HG03097 (cell line): ENCODE data around the gene FKBP2.

Experiments
- ATAC-seq: cut with Tn5 transposase; IDR thresholded peaks from one replicate; pipeline ENCODE4 v1.9.1; 2021; ENCODE audit not compliant: unreplicated experiment, low FRiP score

FKBP2 gene

GRCh38 chr11:64260147-64260708, 19.3 kb downstream of the FKBP2 start:
- ATAC-seq: no peak

- no peak for ATAC-seq
Measured at GRCh38 chr11:64261556-64262080, 20.7 kb downstream of the FKBP2 start.

- no peak for ATAC-seq
Measured at GRCh38 chr11:64262271-64263002, 21.5 kb downstream of the FKBP2 start.

GRCh38 chr11:64263021-64263946, 22.4 kb downstream of the FKBP2 start:
- no peak for ATAC-seq

GRCh38 chr11:64263947-64264317, 23.0 kb downstream of the FKBP2 start:
- ATAC-seq: no peak

- no peak for ATAC-seq
Measured at GRCh38 chr11:64264371-64264852, 23.5 kb downstream of the FKBP2 start.

- ATAC-seq: no peak
Measured at GRCh38 chr11:64265176-64266160, 24.6 kb downstream of the FKBP2 start.

GRCh38 chr11:64266339-64266738, 25.4 kb downstream of the FKBP2 start:
- no peak for ATAC-seq

GRCh38 chr11:64267207-64267945, 26.5 kb downstream of the FKBP2 start:
- ATAC-seq: no peak

GRCh38 chr11:64268025-64268892, 27.4 kb downstream of the FKBP2 start:
- ATAC-seq: no peak

- ATAC-seq: peak; percentile 15
Measured at GRCh38 chr11:64268893-64269539, 28.1 kb downstream of the FKBP2 start.

- ATAC-seq: peak; percentile 63
Measured at GRCh38 chr11:64269540-64270220, 28.8 kb downstream of the FKBP2 start.

- no peak for ATAC-seq
Measured at GRCh38 chr11:64275031-64275800, 34.3 kb downstream of the FKBP2 start.

GRCh38 chr11:64275841-64276240, 34.9 kb downstream of the FKBP2 start:
- ATAC-seq: no peak

- ATAC-seq: no peak
Measured at GRCh38 chr11:64276653-64277431, 35.9 kb downstream of the FKBP2 start.
